Stimulated activated CD4-positive, alpha-beta T cell treated with anti-CD3 and anti-CD28 coated beads, Interleukin-15, amount 100 ng/mL, for 24 hours (primary cell): ENCODE measurements around the gene RAP1GDS1.
"Not testable (repeated sequence)": the region's sequence is repeated elsewhere in the genome, so short reads cannot be mapped to it uniquely, and the experiment has no call there.

Experiments
- DNase-seq: peaks from one replicate; pipeline ENCODE4 v3.0.0-alpha.2; 2020

RAP1GDS1 gene

DNA sequence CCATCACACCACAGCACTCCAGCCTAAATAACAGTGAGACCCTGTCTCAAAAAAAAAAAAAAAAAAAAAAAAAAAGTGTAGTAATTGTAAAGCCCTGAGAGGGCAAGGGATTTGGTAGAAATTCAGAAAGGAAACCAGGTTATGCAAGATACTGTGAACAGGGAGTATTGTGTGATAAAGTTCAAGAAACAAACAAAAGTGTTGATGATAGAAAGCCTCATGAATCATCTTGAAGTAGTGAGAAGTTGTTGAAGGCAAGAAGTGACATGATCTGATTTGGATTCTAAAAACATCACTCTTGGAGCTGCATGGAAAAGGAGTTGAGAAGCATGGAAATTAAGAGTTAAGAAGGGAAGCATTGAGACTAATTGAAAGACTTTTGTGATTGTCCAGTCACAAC is 102.2 kb downstream of the RAP1GDS1 start:
- no peak for DNase-seq

- DNase-seq, result not testable (repeated sequence)
These were observed 105.1 kb downstream of the RAP1GDS1 start for GRCh38 chr4:98366275-98366674.

DNA sequence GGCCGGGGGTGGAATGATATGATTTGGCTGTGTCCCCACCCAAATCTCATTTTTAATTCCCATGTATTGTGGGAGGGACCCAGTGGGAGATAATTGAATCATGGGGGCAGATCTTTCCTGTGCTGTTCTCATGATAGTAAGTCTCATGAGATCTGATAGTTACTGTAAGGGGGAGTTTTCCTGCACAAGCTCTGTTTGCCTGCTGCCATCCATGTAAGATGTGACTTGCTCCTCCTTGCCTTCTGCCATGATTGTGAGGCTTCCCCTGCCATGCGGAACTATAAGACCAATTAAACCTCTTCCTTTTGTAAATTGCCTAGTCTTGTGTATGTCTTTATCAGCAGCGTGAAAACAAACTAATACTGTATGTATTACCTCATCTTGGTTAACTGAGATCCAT is 106.8 kb downstream of the RAP1GDS1 start:
- not testable (repeated sequence) for DNase-seq

DNA sequence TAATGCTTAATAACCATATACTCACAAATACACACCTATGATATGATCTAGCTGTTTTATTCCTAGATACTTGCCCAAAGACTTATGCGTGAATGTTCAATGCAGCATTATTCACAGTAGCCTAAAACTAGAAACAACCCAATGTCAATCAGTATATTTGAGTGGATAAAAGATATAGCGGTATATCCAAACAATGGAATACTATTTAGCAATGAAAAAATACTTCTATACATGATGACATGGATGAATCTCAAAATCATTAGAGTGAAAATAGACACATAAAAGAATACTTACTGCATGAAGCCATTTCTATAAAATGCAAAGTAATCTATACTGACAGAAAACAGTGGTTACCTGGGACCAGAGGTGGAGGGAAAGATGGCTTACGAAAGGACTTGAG is 108.1 kb downstream of the RAP1GDS1 start:
- no peak for DNase-seq

DNA sequence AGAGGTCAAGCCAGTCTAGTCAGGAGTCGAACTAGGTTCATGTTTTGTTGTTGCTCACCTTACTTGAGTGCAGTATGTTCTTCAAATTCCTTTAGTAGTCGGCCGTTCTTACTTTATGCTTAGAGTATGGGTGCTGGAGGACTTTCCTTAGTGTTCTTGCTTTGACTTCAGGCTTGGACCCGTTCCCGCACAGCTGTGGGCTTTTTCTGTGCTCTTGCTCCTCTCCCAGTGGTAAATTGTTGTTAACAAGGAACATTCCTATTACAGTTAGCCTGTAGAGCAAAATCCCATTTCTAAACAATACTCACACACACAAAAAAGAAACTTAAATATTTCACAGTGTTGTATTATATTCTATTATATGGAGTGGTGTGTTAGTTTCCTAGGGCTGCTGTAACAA is 113.5 kb downstream of the RAP1GDS1 start:
- DNase-seq, result no peak

DNA sequence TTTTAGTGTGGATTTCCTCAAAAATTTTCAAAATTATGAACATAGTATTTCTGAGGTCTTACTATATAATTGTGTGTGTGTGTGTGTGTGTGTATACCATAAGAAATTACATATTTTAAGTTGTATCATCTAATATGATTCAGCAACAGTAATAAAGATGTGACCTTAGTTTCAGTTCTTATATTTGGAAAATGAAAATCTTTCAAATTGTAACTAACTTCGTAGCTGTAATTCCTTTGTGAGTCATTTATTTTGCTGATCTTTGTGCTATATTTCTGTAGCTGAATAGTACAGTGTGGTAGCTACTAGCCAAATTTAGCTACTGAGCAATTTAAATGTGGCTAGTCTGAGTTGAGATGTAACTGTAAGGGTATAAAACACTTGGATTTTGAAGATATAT is 116.4 kb downstream of the RAP1GDS1 start:
- no peak for DNase-seq

DNA sequence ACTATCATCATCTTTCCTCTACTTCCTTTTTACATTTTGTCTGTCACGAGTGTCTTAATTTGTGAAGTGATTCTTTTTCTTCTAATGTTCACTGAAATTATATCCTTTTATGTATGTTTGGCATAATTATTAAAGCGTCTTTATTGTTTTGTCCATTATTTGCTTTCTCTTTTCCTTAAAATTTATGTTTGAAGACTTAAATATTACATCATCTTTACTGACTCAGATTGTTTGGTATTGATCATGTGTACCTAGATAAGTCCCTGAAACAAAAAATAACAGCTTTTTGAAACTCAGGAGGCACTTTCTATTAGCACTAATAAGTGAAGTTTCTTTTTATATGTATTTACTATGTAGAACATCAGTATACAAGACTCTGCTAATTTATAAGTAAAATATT is 120.1 kb downstream of the RAP1GDS1 start:
- no peak for DNase-seq

DNA sequence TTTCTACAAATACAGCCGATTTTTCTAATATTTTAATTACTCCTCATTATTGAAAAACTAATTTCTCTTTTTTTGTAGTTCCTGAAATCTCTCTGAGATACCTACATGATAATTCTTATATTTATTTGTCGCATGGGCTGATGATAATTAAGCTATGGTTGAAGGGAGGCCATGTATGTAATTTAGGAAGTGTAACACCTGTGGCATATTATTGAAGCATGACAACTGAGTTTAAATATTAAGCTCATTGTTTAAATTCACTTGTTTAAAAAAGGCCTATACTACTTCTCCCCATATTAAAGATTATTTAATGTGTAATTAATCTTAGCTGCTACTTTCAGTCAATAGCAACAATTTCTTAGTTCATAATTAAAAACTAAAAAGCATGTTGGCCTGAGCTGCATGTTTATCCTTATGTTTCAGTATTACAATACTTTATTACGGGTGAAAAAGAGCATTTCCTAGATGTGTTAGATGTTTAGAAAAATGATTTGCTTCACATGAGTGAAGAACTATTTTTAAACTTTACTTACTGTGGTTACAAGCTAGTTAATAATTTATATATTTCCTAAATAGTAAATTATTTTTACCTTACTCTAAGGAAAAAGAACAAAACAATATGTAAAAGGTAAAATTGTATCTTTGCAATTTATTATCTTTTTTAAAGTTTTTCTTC is 122.4 kb downstream of the RAP1GDS1 start:
- DNase-seq, result no peak

DNA sequence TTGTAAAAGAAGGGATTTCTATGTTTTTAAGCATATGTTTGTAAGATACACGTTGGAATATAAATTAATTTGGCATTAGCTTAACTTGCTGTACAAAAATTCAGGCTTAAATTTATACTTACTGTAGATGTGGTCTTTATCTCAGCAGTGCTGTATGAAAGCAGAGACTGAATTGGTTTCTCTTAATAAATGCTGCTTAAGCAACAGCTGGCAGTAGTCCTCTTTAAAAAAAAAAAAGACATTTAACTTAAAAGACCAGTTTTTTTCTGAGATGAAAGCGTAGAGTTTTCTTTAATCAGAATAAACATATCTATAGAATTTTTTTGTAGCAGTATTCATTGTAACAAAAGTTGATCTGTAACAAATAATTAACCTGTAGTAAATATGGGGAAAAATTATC is 124.6 kb downstream of the RAP1GDS1 start:
- DNase-seq, result no peak

- no peak for DNase-seq
These were observed 126.3 kb downstream of the RAP1GDS1 start for GRCh38 chr4:98387345-98388026.

DNA sequence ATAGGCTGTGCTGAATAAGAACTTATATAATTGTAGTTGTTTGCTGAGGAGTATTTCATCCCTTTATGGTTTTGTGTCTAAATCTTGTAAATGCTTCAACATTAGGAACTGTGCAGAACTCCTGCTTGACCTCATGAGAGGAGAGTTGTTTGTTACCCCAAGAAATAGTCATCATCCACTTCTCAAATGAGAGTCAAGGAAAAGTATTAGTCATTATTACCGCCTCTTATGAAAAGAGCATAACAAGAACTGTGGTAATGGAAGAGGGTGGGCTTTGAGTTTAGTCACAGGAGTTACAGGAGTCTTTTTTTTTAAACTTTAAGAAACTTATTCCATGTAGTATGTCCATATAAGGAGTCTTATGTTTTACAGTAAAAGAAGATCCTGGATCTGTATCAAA is 132.9 kb downstream of the RAP1GDS1 start:
- DNase-seq, result no peak

- no peak for DNase-seq
These were observed 138.7 kb downstream of the RAP1GDS1 start for GRCh38 chr4:98399915-98400314.

GRCh38 chr4:98406819-98407218 is 145.6 kb downstream of the RAP1GDS1 start:
- DNase-seq, result no peak

DNA sequence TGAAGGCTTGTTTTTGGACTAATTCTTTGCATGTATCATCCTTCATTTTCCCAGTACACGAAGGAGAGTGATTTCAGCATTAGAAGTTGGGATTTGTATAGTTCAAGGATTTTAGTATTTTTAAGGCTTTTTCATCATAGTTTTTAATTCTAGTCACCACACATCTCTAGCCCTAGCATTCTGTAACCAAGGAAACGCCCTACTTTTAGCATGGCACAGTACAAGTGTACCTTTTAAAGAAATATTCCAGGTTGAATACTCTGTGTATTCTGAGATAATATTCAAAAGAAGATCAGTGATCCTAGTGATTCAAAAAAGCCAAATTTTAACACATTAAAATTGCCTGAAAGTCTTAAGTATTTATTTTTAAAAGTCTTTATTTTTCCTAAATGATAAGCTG is 150.5 kb downstream of the RAP1GDS1 start:
- no peak for DNase-seq

DNA sequence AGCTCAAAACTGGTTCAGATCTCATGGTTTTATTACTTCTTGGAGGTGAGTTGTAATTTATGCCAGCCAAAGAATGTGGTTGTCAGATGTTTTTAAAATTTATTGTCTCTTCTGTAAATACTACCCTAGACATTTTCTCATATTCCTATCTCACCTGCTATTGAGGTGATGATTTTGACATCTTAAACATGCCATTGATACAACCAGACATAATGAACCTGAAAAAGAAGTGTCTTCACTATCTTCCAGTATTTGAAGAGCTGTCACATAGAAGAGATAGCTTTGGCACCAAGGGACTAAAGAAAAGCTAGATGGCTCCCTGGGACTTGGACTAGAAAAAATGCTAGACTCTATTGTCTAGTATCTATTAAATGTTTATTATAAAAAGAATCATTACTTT is 155.7 kb downstream of the RAP1GDS1 start:
- no peak for DNase-seq

- not testable (repeated sequence) for DNase-seq
These were observed 159.0 kb downstream of the RAP1GDS1 start for GRCh38 chr4:98420151-98420550.

- DNase-seq, result no peak
These were observed 159.9 kb downstream of the RAP1GDS1 start for GRCh38 chr4:98421111-98421510.

- DNase-seq, result no peak
These were observed 161.8 kb downstream of the RAP1GDS1 start for GRCh38 chr4:98423009-98423408.

DNA sequence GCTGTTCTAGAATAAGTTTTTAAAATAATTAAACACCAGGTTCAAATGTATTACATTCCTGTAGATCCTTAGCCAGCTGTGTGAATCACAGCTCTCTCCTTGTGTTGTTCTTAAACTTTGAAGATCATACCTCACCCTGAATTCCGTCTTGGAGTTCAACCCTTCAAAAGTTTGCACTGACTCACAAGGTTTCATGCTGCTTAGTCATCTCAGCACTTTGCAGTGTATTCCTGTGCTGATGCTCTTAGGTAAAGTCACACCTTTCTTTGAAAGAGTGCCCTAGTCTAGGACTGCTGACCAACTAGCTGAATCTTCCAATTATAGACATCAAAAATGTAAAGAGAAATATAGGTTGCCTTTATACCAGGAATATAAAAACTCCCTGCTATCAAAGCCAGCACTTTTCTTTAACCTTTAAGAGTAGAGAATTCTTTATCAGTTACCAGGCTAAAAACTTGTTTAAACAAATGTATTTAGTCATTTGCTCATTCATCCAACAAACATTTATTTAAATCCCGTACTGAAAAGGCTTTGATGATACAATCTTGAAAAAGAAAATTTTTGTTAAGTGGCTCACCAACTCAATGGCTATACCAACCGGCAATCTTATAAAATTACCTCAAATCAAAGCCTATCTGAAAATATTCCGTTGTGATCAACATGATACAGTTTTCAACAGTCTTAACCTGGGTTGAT is 169.7 kb downstream of the RAP1GDS1 start:
- no peak for DNase-seq

GRCh38 chr4:98433691-98434090 is 172.5 kb downstream of the RAP1GDS1 start:
- DNase-seq, result no peak

DNA sequence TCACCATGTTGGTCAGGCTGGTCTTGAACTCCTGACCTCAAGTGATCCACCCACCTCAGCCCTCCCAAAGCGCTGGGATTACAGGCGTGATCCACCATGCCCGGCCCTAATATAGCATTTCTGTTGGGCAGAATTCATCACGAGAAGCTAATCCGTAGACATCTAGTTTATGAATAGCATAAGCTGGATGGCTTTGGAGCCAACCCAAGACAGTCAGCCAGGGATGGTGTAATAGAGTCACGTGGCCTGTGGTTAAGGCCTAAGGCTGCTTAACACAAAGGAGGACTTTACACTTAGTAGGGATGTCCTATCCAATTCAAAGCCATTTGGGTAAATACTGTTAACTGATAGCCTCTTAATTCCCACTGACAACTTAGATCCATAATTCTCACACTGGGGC is 173.6 kb downstream of the RAP1GDS1 start:
- no peak for DNase-seq

DNA sequence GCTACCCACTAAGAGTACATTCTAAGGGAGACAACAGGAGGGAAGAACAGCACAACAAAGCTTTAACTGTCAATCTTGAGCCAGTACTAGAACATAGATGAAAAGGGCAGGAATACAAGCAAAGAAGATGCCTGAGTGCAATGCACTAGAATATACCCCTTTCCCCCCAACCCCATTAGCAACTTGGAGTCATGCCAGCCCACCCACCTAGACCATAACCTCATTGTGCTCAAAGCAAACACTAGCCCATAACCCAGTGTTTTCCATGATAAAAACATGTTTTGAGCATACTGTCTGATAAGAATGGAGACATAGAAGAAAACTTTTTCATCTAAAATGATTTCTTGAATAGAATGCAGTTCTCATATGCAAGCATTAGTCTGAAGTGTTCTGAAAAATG is 183.2 kb downstream of the RAP1GDS1 start:
- no peak for DNase-seq

GRCh38 chr4:98446499-98447375 is 185.6 kb downstream of the RAP1GDS1 start:
- DNase-seq, result peak; percentile 73
